Measurements from ENCODE around the gene KRTAP27-1.

- no peak for TF ChIP-seq CTCF (IDR thresholded peaks at IDR 0.05)
- no peak for TF ChIP-seq POLR2A (IDR thresholded peaks at IDR 0.05)
Measured at GRCh38 chr21:30354308-30355005, 17.0 kb upstream of the KRTAP27-1 start.

All from sigmoid colon (tissue), 3 donors.